ENCODE results near the gene TSPEAR. TPM values are rescaled to one million over a fixed set of nuclear protein-coding genes. Genes with fewer than 3 reads are reported as not detected.
"Not testable (repeated sequence)": the region's sequence is repeated elsewhere in the genome, so short reads cannot be mapped to it uniquely, and the experiment has no call there.

Gene TSPEAR
- total and polyA plus RNA-seq, 9 of the 15 experiments (the other 6 are each of a cell fraction or from before 2014, with no cell fraction given): not detected

GRCh38 chr21:44638506-44639330 is 72.7 kb downstream of the TSPEAR start:
- not testable (repeated sequence) for BruUV-seq (replicated peaks); H2AFZ ChIP-seq (ENCODE audit: low read depth, low read length)

GRCh38 chr21:44637851-44638348 is 73.5 kb downstream of the TSPEAR start:
- in situ Hi-C loops (cut with MboI); H3K9me1 ChIP-seq (ENCODE audit: control insufficient read depth, insufficient read depth, low read length); H3K27ac ChIP-seq (ENCODE audit: extremely low read depth, low read depth, low read length); H2AFZ ChIP-seq (ENCODE audit: low read depth, low read length); DNase-seq (ENCODE audit: extremely low read depth in 1 of 4, low spot score in 3 of 4); H3K4me1 ChIP-seq (replicated peaks in 1 of 2; ENCODE audit: control insufficient read depth in 2 of 2, insufficient read depth in 2 of 2, low read length in 2 of 2); ATAC-seq; H4K20me1 ChIP-seq (replicated peaks; ENCODE audit: control insufficient read depth, insufficient read depth, low read length); BruUV-seq (replicated peaks); FAIRE-seq; H3K4me2 ChIP-seq (ENCODE audit: insufficient read depth, low read length); intact Hi-C loops (cut with micrococcal nuclease); H3K27me3 ChIP-seq (ENCODE audit: control insufficient read depth in 2 of 2, insufficient read depth in 2 of 2, low read length in 2 of 2); H3K9ac ChIP-seq (ENCODE audit: insufficient read depth in 1 of 2, low read depth in 2 of 2, low read length in 2 of 2); H3K79me2 ChIP-seq (ENCODE audit: control insufficient read depth, insufficient read depth, low read length); H3K9me3 ChIP-seq (replicated peaks; ENCODE audit: control insufficient read depth, insufficient read depth, low read depth, low read length); CTCF ChIA-PET (ENCODE audit: low intra/inter-chr PET ratio); H3K36me3 ChIP-seq (ENCODE audit: control insufficient read depth, insufficient read depth, low read length); H3K4me3 ChIP-seq: not testable (repeated sequence)
- WGBS (ENCODE audit: insufficient coverage, low coverage, missing lambda C conversion rate): 4% methylated on average over 7 of the region's 12 CpGs
- POLR2A ChIA-PET: interaction anchor here (0.6 to 1.0 kb wide), 2 partner anchors 12 to 15 kb away, joined by 3 read pairs; no protein-coding TSS in a partner anchor

More at GRCh38 chr21:44638506-44639330, 72.7 kb downstream of the TSPEAR start:
- ChIA-PET CTCF (ENCODE audit: low intra/inter-chr PET ratio) (interaction anchor here (0.6 kb wide), 1 partner anchor 104 kb away, joined by 3 read pairs; no protein-coding TSS in a partner anchor), POLR2A (interaction anchor here (0.6 to 1.0 kb wide), 2 partner anchors 16 to 27 kb away, joined by 3 read pairs; no protein-coding TSS in a partner anchor)
- H3K9me3 ChIP-seq (replicated peaks; ENCODE audit: control insufficient read depth, insufficient read depth, low read depth, low read length); FAIRE-seq; intact Hi-C loops (cut with micrococcal nuclease); H3K9ac ChIP-seq (ENCODE audit: insufficient read depth in 1 of 2, low read depth in 2 of 2, low read length in 2 of 2); H3K36me3 ChIP-seq (ENCODE audit: control insufficient read depth, insufficient read depth, low read length); H3K9me1 ChIP-seq (ENCODE audit: control insufficient read depth, insufficient read depth, low read length); H3K27me3 ChIP-seq (ENCODE audit: control insufficient read depth in 2 of 2, insufficient read depth in 2 of 2, low read length in 2 of 2); H3K4me3 ChIP-seq; H3K79me2 ChIP-seq (ENCODE audit: control insufficient read depth, insufficient read depth, low read length); H3K4me2 ChIP-seq (ENCODE audit: insufficient read depth, low read length); H3K4me1 ChIP-seq (replicated peaks in 1 of 2; ENCODE audit: control insufficient read depth in 2 of 2, insufficient read depth in 2 of 2, low read length in 2 of 2); in situ Hi-C loops (cut with MboI); H4K20me1 ChIP-seq (replicated peaks; ENCODE audit: control insufficient read depth, insufficient read depth, low read length); DNase-seq (ENCODE audit: extremely low read depth in 1 of 4, low spot score in 3 of 4); ATAC-seq; H3K27ac ChIP-seq (ENCODE audit: extremely low read depth, low read depth, low read length): not testable (repeated sequence)
- 14% methylated on average over 14 of the region's 21 CpGs for WGBS (ENCODE audit: insufficient coverage, low coverage, missing lambda C conversion rate)
